AG20443 (cell line): ENCODE results near the gene MIEN1.
"Not testable (repeated sequence)": the region's sequence is repeated elsewhere in the genome, so short reads cannot be mapped to it uniquely, and the experiment has no call there.

Experiments
- DNase-seq: peaks from one replicate; pipeline ENCODE4 v3.0.0; 2012; ENCODE audit warnings: low spot score, mixed read lengths

MIEN1 gene

DNA sequence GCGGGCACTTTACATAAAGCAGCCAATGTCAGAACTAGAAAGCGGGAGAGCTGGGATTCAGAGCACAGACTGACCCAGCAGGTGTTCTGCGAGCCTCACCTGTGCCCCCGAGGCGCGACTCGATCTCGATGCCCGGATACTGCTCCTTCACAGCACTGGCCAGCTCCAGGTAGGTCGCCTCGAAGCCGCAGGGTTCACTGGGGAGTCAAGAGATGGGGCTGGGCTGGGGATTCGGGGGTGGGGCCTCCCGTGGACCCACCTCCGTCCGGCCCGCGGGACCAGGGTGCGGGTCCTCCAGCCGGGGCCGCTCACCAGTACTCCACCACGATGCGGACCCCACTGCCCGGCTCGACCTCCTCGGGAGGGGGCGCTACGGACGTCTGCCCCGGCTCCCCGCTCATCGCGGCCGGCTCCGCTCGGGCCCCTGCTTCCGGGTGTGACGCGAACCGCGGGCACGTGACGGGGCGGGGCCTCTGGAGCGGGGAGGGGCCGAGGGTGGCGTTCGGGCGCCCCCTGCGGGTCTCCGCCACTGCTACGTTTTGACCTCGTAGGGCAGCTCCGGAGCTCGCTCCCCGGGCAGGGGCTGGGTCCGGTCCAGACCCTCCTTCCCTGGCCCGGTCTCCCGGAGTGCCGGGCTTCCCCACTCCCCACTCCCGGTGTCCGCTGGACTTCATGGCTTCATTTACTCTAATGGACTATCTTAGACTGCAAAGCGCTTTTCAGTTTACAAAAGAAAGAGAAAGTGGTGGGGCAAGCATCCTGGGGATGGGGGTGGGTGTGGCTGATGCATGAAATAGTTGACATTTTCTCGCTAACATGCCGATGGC, at the start of gene MIEN1:
Gene MIEN1, minus strand, starts transcription at position 438 of the 827 bp plus-strand sequence. Its CDS starts 37 bp downstream, at position 401.
- DNase-seq: peak; percentile 99

- no peak for DNase-seq
Measured at GRCh38 chr17:39777534-39778365, 47.4 kb upstream of the MIEN1 start.

- DNase-seq: no peak
Measured at GRCh38 chr17:39776252-39776651, 45.9 kb upstream of the MIEN1 start.

DNA sequence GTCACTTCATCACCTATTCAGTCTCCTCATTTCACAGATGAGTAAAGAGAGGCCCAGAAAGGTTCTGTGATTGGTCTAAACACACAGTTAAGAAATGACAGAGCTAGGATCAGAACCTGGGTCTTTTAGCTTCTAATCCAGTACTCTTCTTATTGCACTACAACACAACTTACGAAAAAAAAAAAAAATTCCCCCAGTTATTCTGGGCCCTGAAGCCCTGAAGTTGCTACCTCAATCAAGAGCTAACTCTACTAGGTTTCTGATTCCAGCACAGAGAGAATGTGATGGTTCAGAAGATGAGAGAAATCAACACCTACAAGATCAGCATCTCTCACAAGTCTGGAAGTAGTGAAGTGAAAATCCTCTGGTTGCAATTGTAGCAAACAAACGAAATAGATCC, 44.7 kb upstream of the MIEN1 start:
- no peak for DNase-seq

DNA sequence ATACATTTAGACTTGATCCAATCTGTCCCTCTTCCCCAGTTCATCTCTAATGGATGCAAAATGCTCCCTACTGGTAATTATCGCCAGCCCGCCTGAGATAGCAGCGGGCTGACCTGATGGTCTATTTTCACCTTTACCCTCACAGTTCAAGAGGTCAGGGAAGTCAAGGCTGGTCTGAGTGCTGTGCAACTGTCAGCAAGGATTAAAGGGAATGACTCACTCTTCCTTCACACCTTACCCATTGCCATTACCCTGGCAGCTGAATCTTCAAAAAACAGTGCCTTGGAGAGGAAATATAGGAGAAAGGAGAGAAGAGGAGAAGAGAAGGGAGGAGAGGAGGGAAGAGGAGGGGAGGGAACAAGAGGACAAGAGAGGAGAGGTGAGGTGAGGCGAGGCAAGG, 43.7 kb upstream of the MIEN1 start:
- DNase-seq: no peak

- no peak for DNase-seq
Measured at GRCh38 chr17:39772987-39773934, 42.9 kb upstream of the MIEN1 start.

- no peak for DNase-seq
Measured at GRCh38 chr17:39772415-39772814, 42.1 kb upstream of the MIEN1 start.

DNA sequence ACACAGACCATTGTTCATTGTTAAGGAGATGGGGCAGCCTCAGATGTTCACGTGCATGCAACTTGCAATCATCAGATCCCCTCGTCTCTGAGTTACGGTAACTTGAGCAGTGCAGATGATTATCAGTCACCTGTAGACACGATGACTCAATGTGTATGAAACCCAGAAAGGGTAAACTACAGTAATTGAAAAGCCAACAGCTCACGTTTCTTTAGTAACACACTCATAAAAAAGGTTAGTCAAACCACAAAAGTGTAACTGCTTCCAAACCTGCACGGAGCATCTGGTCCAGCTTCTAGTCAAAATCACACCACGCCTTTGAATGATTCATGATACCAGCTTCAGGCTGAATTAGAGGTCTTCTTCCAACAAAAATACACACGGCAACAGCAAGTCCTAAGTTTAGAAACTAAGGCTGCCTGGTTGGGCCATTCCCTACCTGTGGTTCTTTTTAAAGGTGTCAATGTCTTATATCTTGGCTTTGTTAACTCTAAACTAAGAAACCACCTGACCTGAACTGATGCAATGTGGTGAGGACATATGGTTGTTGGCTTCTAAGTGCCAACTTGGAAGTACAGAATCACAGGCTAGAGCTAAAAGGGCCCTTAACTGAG, 39.7 kb upstream of the MIEN1 start:
- no peak for DNase-seq

DNA sequence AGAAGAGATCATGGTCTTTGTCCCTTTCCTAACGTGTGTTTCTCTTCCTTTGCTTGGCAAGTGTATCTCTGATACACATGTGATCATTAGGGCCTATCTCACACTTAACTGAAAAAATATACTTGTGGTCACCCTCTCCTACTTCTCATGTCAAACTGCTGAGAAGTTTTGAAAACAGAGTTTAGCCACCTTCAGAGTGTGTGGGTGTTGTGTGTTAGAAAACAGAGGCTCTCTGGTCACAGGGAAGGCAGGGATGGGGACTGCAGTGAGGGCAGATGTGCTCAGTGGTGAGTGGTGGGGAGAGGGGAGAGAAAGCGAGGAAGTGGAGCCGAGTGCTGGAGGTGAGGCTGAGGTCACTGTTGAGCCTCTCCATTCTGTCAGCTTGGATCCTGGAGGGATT, 36.8 kb upstream of the MIEN1 start:
- no peak for DNase-seq

DNA sequence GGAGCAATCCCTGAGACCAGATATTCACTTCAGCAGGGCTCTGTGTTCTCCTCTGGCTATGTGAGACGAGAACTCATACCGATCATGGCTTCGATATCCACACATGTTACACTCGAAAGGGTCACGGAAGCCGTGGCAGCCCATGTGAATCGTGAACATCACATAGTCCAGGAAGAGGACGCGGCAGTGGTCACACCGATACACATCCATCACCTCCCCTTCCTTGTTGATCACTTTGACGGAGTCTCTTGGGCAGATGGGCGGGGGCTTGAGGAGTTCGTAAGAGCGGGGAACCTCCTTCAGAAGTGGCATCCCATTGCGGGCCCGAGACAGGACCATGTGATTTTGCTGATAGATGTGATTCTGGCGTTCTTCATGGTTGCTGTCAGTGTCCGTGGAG, 35.4 kb upstream of the MIEN1 start:
- DNase-seq: no peak

DNA sequence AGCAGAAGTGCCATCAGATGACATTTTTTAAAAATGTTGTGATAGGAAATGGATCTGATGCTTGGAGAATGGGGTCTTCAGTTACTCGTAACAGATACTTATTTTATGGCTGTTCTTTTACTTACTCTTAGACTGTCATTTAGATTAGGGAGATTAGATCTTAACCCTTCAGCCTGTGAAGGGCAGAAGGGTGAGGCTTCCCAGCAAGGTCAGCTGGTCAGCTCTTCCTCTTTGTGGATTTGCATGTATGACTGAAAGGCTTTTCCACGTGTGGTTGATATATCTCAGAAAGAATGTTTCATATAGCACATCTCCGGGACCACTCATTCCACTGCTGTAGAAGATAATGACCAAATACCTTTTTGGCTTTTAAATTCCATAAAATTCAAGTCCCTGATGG, 34.8 kb upstream of the MIEN1 start:
- no peak for DNase-seq

GRCh38 chr17:39764171-39764570, 33.8 kb upstream of the MIEN1 start:
- not testable (repeated sequence) for DNase-seq

- DNase-seq: no peak
Measured at GRCh38 chr17:39763051-39763820, 32.9 kb upstream of the MIEN1 start.

- no peak for DNase-seq
Measured at GRCh38 chr17:39761861-39762496, 31.6 kb upstream of the MIEN1 start.

GRCh38 chr17:39759204-39759603, 28.9 kb upstream of the MIEN1 start:
- DNase-seq: no peak

- no peak for DNase-seq
Measured at GRCh38 chr17:39757931-39758873, 27.9 kb upstream of the MIEN1 start.

GRCh38 chr17:39757176-39757662, 26.9 kb upstream of the MIEN1 start:
- DNase-seq: no peak

- no peak for DNase-seq
Measured at GRCh38 chr17:39756380-39757079, 26.2 kb upstream of the MIEN1 start.
